Right lobe of liver (tissue), 6 donors: Measurements from ENCODE around the gene DRG1. TPM values are rescaled to one million over a fixed set of nuclear protein-coding genes. Genes with fewer than 3 reads are reported as not detected.
A peak's percentile ranks its signal among the peaks of the same experiment; 100 is the strongest.

Experiments
- ATAC-seq, 4 donors: fragments of 200-7000 bp; cut with Tn5 transposase; one replicate each; pipeline ENCODE4 v1.9.1; 2020; ENCODE audit warnings: mild to moderate bottlenecking in 4 of 4, moderate library complexity in 4 of 4
- DNase-seq, 3 donors: peaks; one replicate each; pipeline ENCODE4 v3.0.0-alpha.2; 2020
- H3K27ac ChIP-seq, 3 donors: fragments of 200-600 bp; one replicate each; pipeline ENCODE4 v1.8.0; 2022
- H3K27me3 ChIP-seq, 2 donors: fragments of 200-600 bp; one replicate each; pipeline ENCODE4 v1.8.0; 2022
- H3K36me3 ChIP-seq, 4 donors: fragments of 200-600 bp; sonication (generic) in 1 of 4; one replicate each; pipeline versions ENCODE4 v1.5.1 to v1.8.0; 2017 to 2022; ENCODE audit warnings: control low read depth in 1 of 4
- H3K4me1 ChIP-seq, 4 donors: fragments of 200-600 bp; sonication (generic) in 1 of 4; one replicate each; pipeline versions ENCODE4 v1.5.1 to v1.8.0; 2017 to 2022; ENCODE audit warnings: control low read depth in 1 of 4
- H3K4me3 ChIP-seq, 3 donors: fragments of 200-600 bp; one replicate each; pipeline ENCODE4 v1.8.0; 2022
- H3K9me3 ChIP-seq, 4 donors: fragments of 200-600 bp; sonication (generic) in 1 of 4; one replicate each; pipeline versions ENCODE4 v1.5.1 to v1.8.0; 2017 to 2022; ENCODE audit warnings: control low read depth in 1 of 4
- POLR2A ChIP-seq: fragments of 450-650 bp; IDR thresholded peaks from one replicate; pipeline ENCODE4 v1.6.1; 2017; ENCODE audit warnings: antibody characterized with exemption, mild to moderate bottlenecking
- WGBS: methylation state at CpG from one replicate; pipeline ENCODE4 v1.1.6; 2018; ENCODE audit warnings: low coverage, low lambda C conversion rate; ENCODE audit not compliant: insufficient coverage; ENCODE audit errors: missing lambda C conversion rate; 5-methylcytosine and 5-hydroxymethylcytosine counted together
- intact Hi-C, 2 donors: fragments of 100-400 bp; cut with DNase I; formaldehyde crosslinking; loops; one replicate each; pipeline versions ENCODE4 v1.11.2 to v1.14.1; 2022
- long read RNA-seq: library from polyadenylated mRNA; unstranded; transcript quantifications from one replicate; pipeline ENCODE4 v2.0.0, GENCODE V29; 2019
- total RNA-seq, 6 experiments: library from RNA; depleted of rRNA in 2 of 6; stranded (reverse); fragments of >200 nt in 2 of 6; fragmentation: NEBNext Ultra II Directional in 3 of 6; extraction: Animal tissue kit (Norgen Biotek cat#: 25700) in 3 of 6; gene quantifications; one replicate each; pipeline versions ENCODE4 v1.1.0 to v1.2.4, GENCODE V29; 2016 to 2023
- TF ChIP-seq, protein P1 (sequence below), 4 donors: fragments of 200-600 bp in 3 of 4; fragments of 450-650 bp in 1 of 4; IDR thresholded peaks; one replicate each; pipeline versions ENCODE4 v1.5.1 to v1.8.0; 2016 to 2022; ENCODE audit warnings: antibody characterized with exemption in 4 of 4, mild to moderate bottlenecking in 2 of 4
- donor health status: DM: no; HTN: yes; CAD: no.
- donor health status: DM: no; HTN: no; CAD: no.
- donor health status: DM: no; HTN: no; CAD: no.
- donor health status: DM: no; HTN: yes; CAD: no.
- donor health status: DM: no; HTN: yes; CAD: no.

Gene DRG1, protein sequence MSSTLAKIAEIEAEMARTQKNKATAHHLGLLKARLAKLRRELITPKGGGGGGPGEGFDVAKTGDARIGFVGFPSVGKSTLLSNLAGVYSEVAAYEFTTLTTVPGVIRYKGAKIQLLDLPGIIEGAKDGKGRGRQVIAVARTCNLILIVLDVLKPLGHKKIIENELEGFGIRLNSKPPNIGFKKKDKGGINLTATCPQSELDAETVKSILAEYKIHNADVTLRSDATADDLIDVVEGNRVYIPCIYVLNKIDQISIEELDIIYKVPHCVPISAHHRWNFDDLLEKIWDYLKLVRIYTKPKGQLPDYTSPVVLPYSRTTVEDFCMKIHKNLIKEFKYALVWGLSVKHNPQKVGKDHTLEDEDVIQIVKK
- 10 to 100 TPM; 24.2 to 34.7 (median 26.5) TPM for total RNA-seq
- long read RNA-seq, transcript DRG1-201 (9 exons, 1,746 nt): major isoform, 13 of 16 reads
- long read RNA-seq, partial matches to known transcripts: 1 of 16 reads
- long read RNA-seq, other reads (novel, unspliced or antisense): 2 of 16 reads

DNA sequence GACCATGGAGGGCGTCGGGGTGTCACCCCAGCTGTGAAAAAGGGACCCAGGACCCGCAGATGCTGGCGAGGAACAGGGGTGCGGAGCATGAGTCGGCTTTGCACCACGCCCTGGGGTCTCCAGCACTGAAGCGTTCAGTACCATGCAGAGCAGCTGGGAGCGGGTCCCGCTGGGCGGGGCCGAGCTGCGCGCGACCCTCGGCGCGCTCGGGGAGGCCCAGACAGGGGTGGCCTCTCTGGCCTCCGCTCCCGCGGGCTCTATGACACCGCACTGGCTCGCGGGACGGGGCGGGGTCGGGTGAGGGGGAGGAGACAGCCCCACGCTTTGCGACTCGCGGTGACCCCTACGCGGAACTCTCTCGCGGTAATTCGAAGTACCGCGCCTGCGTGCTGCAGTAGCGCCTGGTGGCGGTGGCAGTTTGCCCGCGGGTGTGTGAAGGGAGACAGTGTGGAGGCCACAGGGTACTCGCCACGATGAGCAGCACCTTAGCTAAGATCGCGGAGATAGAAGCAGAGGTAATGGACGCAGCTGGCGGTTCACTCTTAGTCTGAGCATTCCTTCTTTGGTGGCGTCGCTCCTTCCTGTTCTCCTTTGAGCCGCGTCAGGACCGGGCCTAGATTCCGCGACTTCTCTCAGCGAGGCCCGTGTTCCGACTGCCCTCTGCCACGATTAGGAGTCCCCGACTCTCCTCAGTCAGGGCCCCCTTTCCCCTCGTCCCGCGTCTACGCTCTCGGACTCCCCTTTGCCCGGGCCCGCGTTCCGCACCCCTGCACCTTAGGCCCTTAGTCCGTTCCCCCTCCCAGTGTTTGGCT, at the start of gene DRG1:
Gene DRG1, plus strand, starts transcription at position 394 of the 812 bp plus-strand sequence. Its CDS starts 80 bp downstream, at position 474.
- WGBS: 0% methylated on average over 35 of the region's 72 CpGs
- ATAC-seq (peak; percentile 97 to 99 (median 98)), DNase-seq (peak; percentile 98)
- H3K9me3 ChIP-seq: no peaks in the 10 kb centered on the region
- H3K27ac ChIP-seq: peak within 1 kb of the TSS; percentile 82 to 86 (median 86)
- peaks cover 0 to 25% (median 9%) of the 10 kb centered on the region in 4 donors for H3K4me1 ChIP-seq
- H3K4me3 ChIP-seq: peak within 1 kb of the TSS; percentile 95 to 97 (median 97)
- H3K27me3 ChIP-seq: no peaks in the 10 kb centered on the region
- TF ChIP-seq POLR2A: peak; percentile 94
- TF ChIP-seq, protein P1, sequence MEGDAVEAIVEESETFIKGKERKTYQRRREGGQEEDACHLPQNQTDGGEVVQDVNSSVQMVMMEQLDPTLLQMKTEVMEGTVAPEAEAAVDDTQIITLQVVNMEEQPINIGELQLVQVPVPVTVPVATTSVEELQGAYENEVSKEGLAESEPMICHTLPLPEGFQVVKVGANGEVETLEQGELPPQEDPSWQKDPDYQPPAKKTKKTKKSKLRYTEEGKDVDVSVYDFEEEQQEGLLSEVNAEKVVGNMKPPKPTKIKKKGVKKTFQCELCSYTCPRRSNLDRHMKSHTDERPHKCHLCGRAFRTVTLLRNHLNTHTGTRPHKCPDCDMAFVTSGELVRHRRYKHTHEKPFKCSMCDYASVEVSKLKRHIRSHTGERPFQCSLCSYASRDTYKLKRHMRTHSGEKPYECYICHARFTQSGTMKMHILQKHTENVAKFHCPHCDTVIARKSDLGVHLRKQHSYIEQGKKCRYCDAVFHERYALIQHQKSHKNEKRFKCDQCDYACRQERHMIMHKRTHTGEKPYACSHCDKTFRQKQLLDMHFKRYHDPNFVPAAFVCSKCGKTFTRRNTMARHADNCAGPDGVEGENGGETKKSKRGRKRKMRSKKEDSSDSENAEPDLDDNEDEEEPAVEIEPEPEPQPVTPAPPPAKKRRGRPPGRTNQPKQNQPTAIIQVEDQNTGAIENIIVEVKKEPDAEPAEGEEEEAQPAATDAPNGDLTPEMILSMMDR (IDR thresholded peaks at IDR 0.05): peak in 2 of 4 donors; percentile 5 to 21
- peaks cover 0 to 26% (median 13%) of the 10 kb centered on the region in 4 donors for H3K36me3 ChIP-seq
- intact Hi-C loops: loop anchor here in 1 of 2 donors (10.0 kb wide), 1 partner anchor 55 kb away; the partner anchor contains the start of gene PATZ1

DNA sequence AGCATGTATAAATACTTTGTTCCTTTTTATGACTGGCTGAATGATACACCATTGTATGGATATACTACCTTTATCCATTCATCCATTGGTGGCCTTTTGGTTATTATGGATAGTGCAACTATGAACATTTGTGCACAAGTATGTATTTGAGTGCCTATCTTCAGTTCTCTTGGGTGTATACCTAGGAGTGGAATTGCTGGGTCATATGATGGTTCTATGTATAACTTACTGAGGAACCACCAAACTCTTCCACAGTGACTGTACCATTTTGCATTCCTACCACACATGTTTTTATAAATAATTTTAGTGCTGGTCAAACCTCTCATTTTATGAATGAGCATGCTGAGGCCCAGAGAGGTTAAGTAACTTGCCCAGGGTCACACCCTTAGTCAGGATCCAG, 49.4 kb upstream of the DRG1 start:
- DNase-seq (no peak), ATAC-seq (no peak)
- Histone ChIP-seq H3K4me1 (peaks cover 0 to 12% (median 0%) of the 10 kb centered on the region in 4 donors), H3K27me3 (no peaks in the 10 kb centered on the region), H3K4me3 (no peak overlapping the region), H3K9me3 (no peaks in the 10 kb centered on the region), H3K27ac (no peak overlapping the region), H3K36me3 (no peaks in the 10 kb centered on the region)
- TF ChIP-seq POLR2A: no peak
- TF ChIP-seq, protein P1 (IDR thresholded peaks at IDR 0.05): no peak
- intact Hi-C loops: loop anchor here in 1 of 2 donors (10.0 kb wide), 1 partner anchor 55 kb away; no protein-coding TSS in a partner anchor

DNA sequence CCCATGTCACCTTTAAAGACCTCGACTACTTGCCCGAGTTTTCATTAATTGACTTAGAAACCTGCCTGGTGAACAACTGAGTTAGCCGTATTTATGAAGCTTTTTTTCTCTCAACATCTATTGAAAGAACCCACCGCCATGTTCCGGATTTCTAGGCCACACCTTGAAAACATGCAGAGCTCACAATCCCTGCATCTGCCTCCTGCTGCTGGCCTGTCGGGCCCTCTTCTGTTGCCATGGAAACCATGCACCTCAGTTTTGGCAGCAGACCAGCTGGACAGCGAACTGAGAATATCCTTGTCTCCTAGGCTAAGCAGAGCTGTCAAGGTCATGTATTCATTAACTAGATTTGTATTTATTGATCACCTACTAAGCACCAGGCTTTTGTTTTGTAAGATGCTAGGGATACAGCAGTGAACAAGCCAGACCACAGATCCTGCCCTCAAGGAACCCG, 49.0 kb upstream of the DRG1 start:
- H3K4me3 ChIP-seq: no peak overlapping the region
- peaks cover 0 to 12% (median 0%) of the 10 kb centered on the region in 4 donors for H3K4me1 ChIP-seq
- ATAC-seq (peak; percentile 33 to 56 (median 44)), DNase-seq (peak; percentile 82 to 91 (median 90))
- no peaks in the 10 kb centered on the region for H3K27me3 ChIP-seq
- intact Hi-C loops: no loop called here
- no peaks in the 10 kb centered on the region for H3K36me3 ChIP-seq
- no peaks in the 10 kb centered on the region for H3K9me3 ChIP-seq
- 38% methylated on average over 8 of the region's 8 CpGs for WGBS
- TF ChIP-seq, protein P1 (IDR thresholded peaks at IDR 0.05): no peak
- TF ChIP-seq POLR2A: no peak
- no peak overlapping the region for H3K27ac ChIP-seq

DNA sequence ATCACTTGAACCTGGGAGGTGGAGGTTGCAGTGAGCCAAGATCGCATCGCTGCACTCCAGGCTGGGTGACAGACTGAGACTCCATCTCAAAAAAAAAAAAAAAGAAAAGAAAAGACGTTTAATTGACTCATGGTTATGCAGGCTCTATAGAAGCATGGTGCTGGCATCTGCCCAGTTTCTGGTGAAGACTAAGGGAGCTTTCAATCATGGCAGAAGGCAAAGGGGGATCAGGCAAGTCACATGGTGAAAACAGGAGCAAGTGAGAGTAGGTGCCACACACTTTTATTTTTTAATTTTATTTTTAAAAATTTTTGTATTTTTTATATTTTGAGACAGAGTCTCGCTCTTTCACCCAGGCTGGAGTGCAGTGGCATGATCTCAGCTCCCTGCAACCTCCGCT, 44.9 kb upstream of the DRG1 start:
- peaks cover 0 to 7% (median 0%) of the 10 kb centered on the region in 4 donors for H3K4me1 ChIP-seq
- DNase-seq: no peak
- intact Hi-C loops: no loop called here
- WGBS: 77% methylated on average over 5 of the region's 5 CpGs
- no peak overlapping the region for H3K27ac ChIP-seq
- no peak for ATAC-seq
- H3K4me3 ChIP-seq: no peak overlapping the region
- no peaks in the 10 kb centered on the region for H3K27me3 ChIP-seq
- H3K9me3 ChIP-seq: no peaks in the 10 kb centered on the region
- H3K36me3 ChIP-seq: no peaks in the 10 kb centered on the region
- TF ChIP-seq POLR2A: no peak
- TF ChIP-seq, protein P1 (IDR thresholded peaks at IDR 0.05): no peak
